Heart left ventricle (tissue), 13 donors: Measurements from ENCODE around the gene LAMB3.

Source experiments
- POLR2A ChIP-seq, 2 donors: fragments of 450-650 bp; IDR thresholded peaks; one replicate each; pipeline ENCODE4 v1.6.1; 2017; ENCODE audit warnings: antibody characterized with exemption in 2 of 2, mild to moderate bottlenecking in 2 of 2, moderate library complexity in 2 of 2
- TF ChIP-seq, protein P1 (sequence below), 12 donors: fragments of 200-600 bp; sonication (generic) in 4 of 12; IDR thresholded peaks; one replicate each; pipeline versions ENCODE4 v1.5.0 to v1.8.0; 2018 to 2022; ENCODE audit warnings: antibody characterized with exemption in 12 of 12, mild to moderate bottlenecking in 5 of 12
- donor health status: ischemic (EF 13 %, LVEDD 7.1; RV severe dilation, severe dysfunction).
- donor health status: DM: no; HTN: yes; CAD: no.
- donor health status: DM: no; HTN: no; CAD: no.
- donor health status: ischemic (EF 25% LVEDD 6.9; RV normal size, moderate dysfunction).
- donor health status: ischemic (EF 25% LVEDD 5.7; RV mildly dilated, moderate dysfunction).
- donor health status: ischemic (EF 35%, LVEDD 5.7; RV mildly dilated, moderate dysfunction).
- donor health status: nonischemic (EF 11% LVEDD 7.7; RV severe dilation, severe dysfunction).
- donor health status: DM: yes; HTN: yes; CAD: no.
- donor health status: PGD.
- donor health status: ischemic (EF 29% LVEDD 5.4; RV normal size, mild dysfunction).
- donor health status: nonischemic (EF 23%, LVEDD 6.1; RV moderate dilation, normal function).

- TF ChIP-seq POLR2A (IDR thresholded peaks at IDR 0.05), result no peak
- TF ChIP-seq, protein P1, sequence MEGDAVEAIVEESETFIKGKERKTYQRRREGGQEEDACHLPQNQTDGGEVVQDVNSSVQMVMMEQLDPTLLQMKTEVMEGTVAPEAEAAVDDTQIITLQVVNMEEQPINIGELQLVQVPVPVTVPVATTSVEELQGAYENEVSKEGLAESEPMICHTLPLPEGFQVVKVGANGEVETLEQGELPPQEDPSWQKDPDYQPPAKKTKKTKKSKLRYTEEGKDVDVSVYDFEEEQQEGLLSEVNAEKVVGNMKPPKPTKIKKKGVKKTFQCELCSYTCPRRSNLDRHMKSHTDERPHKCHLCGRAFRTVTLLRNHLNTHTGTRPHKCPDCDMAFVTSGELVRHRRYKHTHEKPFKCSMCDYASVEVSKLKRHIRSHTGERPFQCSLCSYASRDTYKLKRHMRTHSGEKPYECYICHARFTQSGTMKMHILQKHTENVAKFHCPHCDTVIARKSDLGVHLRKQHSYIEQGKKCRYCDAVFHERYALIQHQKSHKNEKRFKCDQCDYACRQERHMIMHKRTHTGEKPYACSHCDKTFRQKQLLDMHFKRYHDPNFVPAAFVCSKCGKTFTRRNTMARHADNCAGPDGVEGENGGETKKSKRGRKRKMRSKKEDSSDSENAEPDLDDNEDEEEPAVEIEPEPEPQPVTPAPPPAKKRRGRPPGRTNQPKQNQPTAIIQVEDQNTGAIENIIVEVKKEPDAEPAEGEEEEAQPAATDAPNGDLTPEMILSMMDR (IDR thresholded peaks at IDR 0.05), result peak in 4 of 12 donors; percentile 13 to 23 (median 15)
These were observed 27.4 kb downstream of the LAMB3 start for GRCh38 chr1:209624558-209625549.
